ENCODE measurements around the gene HAUS7.

DNA sequence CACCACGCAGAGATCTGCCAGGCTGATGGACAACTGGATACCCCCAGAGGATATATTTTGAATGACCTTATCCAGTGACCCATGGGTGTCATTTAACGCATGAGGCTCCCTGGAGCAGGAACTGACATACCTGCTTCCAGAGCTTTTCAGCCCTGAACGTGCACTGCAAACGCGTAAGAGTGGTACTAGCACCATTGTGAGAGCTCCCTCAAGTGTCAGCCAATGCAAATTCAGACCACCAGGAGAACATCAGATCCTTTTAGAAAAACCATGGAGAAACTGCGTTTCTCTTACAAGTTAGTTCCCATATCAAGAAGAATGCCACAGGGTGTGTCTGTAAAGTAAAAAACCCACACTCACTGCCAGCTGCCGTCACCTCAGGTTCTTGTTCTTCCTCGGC is 31.8 kb downstream of the HAUS7 start:
- TF ChIP-seq, protein P1, sequence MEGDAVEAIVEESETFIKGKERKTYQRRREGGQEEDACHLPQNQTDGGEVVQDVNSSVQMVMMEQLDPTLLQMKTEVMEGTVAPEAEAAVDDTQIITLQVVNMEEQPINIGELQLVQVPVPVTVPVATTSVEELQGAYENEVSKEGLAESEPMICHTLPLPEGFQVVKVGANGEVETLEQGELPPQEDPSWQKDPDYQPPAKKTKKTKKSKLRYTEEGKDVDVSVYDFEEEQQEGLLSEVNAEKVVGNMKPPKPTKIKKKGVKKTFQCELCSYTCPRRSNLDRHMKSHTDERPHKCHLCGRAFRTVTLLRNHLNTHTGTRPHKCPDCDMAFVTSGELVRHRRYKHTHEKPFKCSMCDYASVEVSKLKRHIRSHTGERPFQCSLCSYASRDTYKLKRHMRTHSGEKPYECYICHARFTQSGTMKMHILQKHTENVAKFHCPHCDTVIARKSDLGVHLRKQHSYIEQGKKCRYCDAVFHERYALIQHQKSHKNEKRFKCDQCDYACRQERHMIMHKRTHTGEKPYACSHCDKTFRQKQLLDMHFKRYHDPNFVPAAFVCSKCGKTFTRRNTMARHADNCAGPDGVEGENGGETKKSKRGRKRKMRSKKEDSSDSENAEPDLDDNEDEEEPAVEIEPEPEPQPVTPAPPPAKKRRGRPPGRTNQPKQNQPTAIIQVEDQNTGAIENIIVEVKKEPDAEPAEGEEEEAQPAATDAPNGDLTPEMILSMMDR (IDR thresholded peaks at IDR 0.05; ENCODE audit: low read depth, low read length, poor library complexity, severe bottlenecking): peak; percentile 28
- TF ChIP-seq EZH2phosphoT487 (IDR thresholded peaks at IDR 0.05; ENCODE audit: borderline replicate concordance, low read length): no peak
